NCI-H146 treated with DMSO at 0.1 percent for 48 hours (cell line): ENCODE results near the gene TFEB.

Experiments
- DNase-seq: peaks from one replicate; lab custom pipeline; 2025; ENCODE audit not compliant: unreplicated experiment; lab: John Stamatoyannopoulos, UW

The TFEB gene

GRCh38 chr6:41638935-41639808, 96.2 kb downstream of the TFEB start:
- no peak for DNase-seq

- DNase-seq, result no peak
These were observed 97.1 kb downstream of the TFEB start, which contains the start of gene MDFI for GRCh38 chr6:41638002-41638934. MDFI (plus strand) TSS chr6:41638468; CDS start chr6:41638750, 282 bp downstream.

GRCh38 chr6:41637194-41638001, 98.0 kb downstream of the TFEB start:
- DNase-seq, result no peak

- no peak for DNase-seq
These were observed 98.6 kb downstream of the TFEB start for GRCh38 chr6:41636833-41637193.

GRCh38 chr6:41635365-41635764, 100.0 kb downstream of the TFEB start:
- DNase-seq, result no peak

- no peak for DNase-seq
These were observed 100.8 kb downstream of the TFEB start for GRCh38 chr6:41634657-41635056.
